ENCODE measurements around the gene RAB4B.

The RAB4B gene

GRCh38 chr19:40752257-40752781, 25.7 kb upstream of the RAB4B start:
- peak overlapping the region; percentile 83 for H3K4me3 ChIP-seq (ENCODE audit: low read depth, low read length)
- DNase-seq (ENCODE audit: low read depth), result no peak
- no peak for TF ChIP-seq CTCF (IDR thresholded peaks at IDR 0.05; ENCODE audit: control insufficient read depth, extremely low read depth, insufficient read depth)

- DNase-seq (ENCODE audit: low read depth), result no peak
- H3K4me3 ChIP-seq (ENCODE audit: low read depth, low read length), result no peak overlapping the region
- no peak for TF ChIP-seq CTCF (IDR thresholded peaks at IDR 0.05; ENCODE audit: control insufficient read depth, extremely low read depth, insufficient read depth)
Observed at GRCh38 chr19:40754611-40755247, 23.3 kb upstream of the RAB4B start.

GRCh38 chr19:40755248-40755624, 22.8 kb upstream of the RAB4B start:
- TF ChIP-seq CTCF (IDR thresholded peaks at IDR 0.05; ENCODE audit: control insufficient read depth, extremely low read depth, insufficient read depth), result no peak
- H3K4me3 ChIP-seq (ENCODE audit: low read depth, low read length), result no peak overlapping the region
- DNase-seq (ENCODE audit: low read depth), result no peak

GRCh38 chr19:40755791-40756190, 22.3 kb upstream of the RAB4B start:
- no peak for TF ChIP-seq CTCF (IDR thresholded peaks at IDR 0.05; ENCODE audit: control insufficient read depth, extremely low read depth, insufficient read depth)
- no peak overlapping the region for H3K4me3 ChIP-seq (ENCODE audit: low read depth, low read length)
- DNase-seq (ENCODE audit: low read depth), result no peak

GRCh38 chr19:40756502-40757110, 21.4 kb upstream of the RAB4B start:
- no peak for DNase-seq (ENCODE audit: low read depth)
- TF ChIP-seq CTCF (IDR thresholded peaks at IDR 0.05; ENCODE audit: control insufficient read depth, extremely low read depth, insufficient read depth), result no peak
- H3K4me3 ChIP-seq (ENCODE audit: low read depth, low read length), result no peak overlapping the region

GRCh38 chr19:40758491-40758890, 19.6 kb upstream of the RAB4B start:
- no peak for TF ChIP-seq CTCF (IDR thresholded peaks at IDR 0.05; ENCODE audit: control insufficient read depth, extremely low read depth, insufficient read depth)
- DNase-seq (ENCODE audit: low read depth), result no peak

More at GRCh38 chr19:40758491-40758890, 19.6 kb upstream of the RAB4B start:
- H3K4me3 ChIP-seq (ENCODE audit: low read depth, low read length), result no peak overlapping the region
